H9 (cell line): ENCODE data around the gene CSNK1A1. TPM values are rescaled to one million over a fixed set of nuclear protein-coding genes. Genes with fewer than 3 reads are reported as not detected.

Experiments
- DNase-seq: peaks from one replicate; pipeline ENCODE4 v3.0.0-alpha.2; 2017
- H2AFZ ChIP-seq: one replicate; pipeline ENCODE4 v1.6.1; 2013; ENCODE audit warnings: mild to moderate bottlenecking, low read length, control low read depth, moderate library complexity
- H2AK5ac ChIP-seq: 2 replicates; pipeline ENCODE4 v1.6.1; 2013; ENCODE audit warnings: low read length, control low read depth, mixed read lengths; ENCODE audit not compliant: insufficient read length
- H2BK120ac ChIP-seq: one replicate; pipeline ENCODE4 v1.6.1; 2013; ENCODE audit warnings: low read depth, mild to moderate bottlenecking, low read length, control low read depth, inconsistent platforms; ENCODE audit not compliant: poor library complexity, severe bottlenecking
- H2BK12ac ChIP-seq: 2 replicates; pipeline ENCODE4 v1.6.1; 2013; ENCODE audit warnings: low read length, control low read depth, mixed read lengths, low read depth; ENCODE audit not compliant: insufficient read length
- H2BK15ac ChIP-seq: 2 replicates; pipeline ENCODE4 v1.6.1; 2013; ENCODE audit warnings: low read depth, low read length, control low read depth
- H2BK20ac ChIP-seq: one replicate; pipeline ENCODE4 v1.6.1; 2013; ENCODE audit warnings: low read depth, mild to moderate bottlenecking, low read length, control low read depth, inconsistent platforms; ENCODE audit not compliant: poor library complexity, severe bottlenecking
- H2BK5ac ChIP-seq: 2 replicates; pipeline ENCODE4 v1.6.1; 2013; ENCODE audit warnings: low read length, control low read depth, mixed read lengths; ENCODE audit not compliant: insufficient read length
- H3K14ac ChIP-seq: 2 replicates; pipeline ENCODE4 v1.6.1; 2013; ENCODE audit warnings: low read length, control low read depth; ENCODE audit not compliant: insufficient read depth
- H3K18ac ChIP-seq: 2 replicates; pipeline ENCODE4 v1.6.1; 2013; ENCODE audit warnings: low read depth, mild to moderate bottlenecking, mixed read lengths, low read length, control low read depth; ENCODE audit not compliant: insufficient read length
- H3K23ac ChIP-seq: 2 replicates; pipeline ENCODE4 v1.6.1; 2013; ENCODE audit warnings: low read length, control low read depth, mixed read lengths, low read depth; ENCODE audit not compliant: insufficient read length
- H3K23me2 ChIP-seq: 2 replicates; pipeline ENCODE4 v1.6.1; 2013; ENCODE audit warnings: low read depth, mild to moderate bottlenecking, mixed read lengths, low read length, control low read depth; ENCODE audit not compliant: insufficient read length, poor library complexity, severe bottlenecking
- H3K27ac ChIP-seq: 2 replicates; pipeline ENCODE4 v1.5.1; 2013; ENCODE audit warnings: low read length, control low read depth, mixed read lengths, low read depth; ENCODE audit not compliant: insufficient read length
- H3K27me3 ChIP-seq: 2 replicates; pipeline ENCODE4 v1.6.1; 2013; ENCODE audit warnings: low read length, control low read depth, inconsistent platforms; ENCODE audit not compliant: insufficient read depth
- H3K4ac ChIP-seq: 2 replicates; pipeline ENCODE4 v1.6.1; 2013; ENCODE audit warnings: low read depth, mild to moderate bottlenecking, control low read depth, inconsistent platforms, low read length, moderate library complexity
- H3K4me1 ChIP-seq: 2 replicates; pipeline ENCODE4 v1.6.1; 2013; ENCODE audit warnings: low read length, control low read depth, inconsistent platforms; ENCODE audit not compliant: insufficient read depth
- H3K4me2 ChIP-seq: 2 replicates; pipeline ENCODE4 v1.6.1; 2013; ENCODE audit warnings: low read length, control low read depth, mixed read lengths; ENCODE audit not compliant: insufficient read length, insufficient read depth
- H3K56ac ChIP-seq: 2 replicates; pipeline ENCODE4 v1.6.1; 2013; ENCODE audit warnings: low read depth, mild to moderate bottlenecking, mixed read lengths, low read length, control low read depth; ENCODE audit not compliant: insufficient read length
- H3K79me1 ChIP-seq: 2 replicates; pipeline ENCODE4 v1.6.1; 2013; ENCODE audit warnings: low read depth, mild to moderate bottlenecking, moderate library complexity, low read length, control low read depth, inconsistent platforms; ENCODE audit not compliant: insufficient read depth, poor library complexity, severe bottlenecking
- H3K79me2 ChIP-seq: 2 replicates; pipeline ENCODE4 v1.6.1; 2013; ENCODE audit warnings: low read length, control low read depth, inconsistent platforms; ENCODE audit not compliant: insufficient read depth
- H3K9ac ChIP-seq: 2 replicates; pipeline ENCODE4 v1.6.1; 2013; ENCODE audit warnings: low read length, control low read depth, mixed read lengths; ENCODE audit not compliant: insufficient read length; ENCODE audit errors: extremely low read depth
- H3K9me3 ChIP-seq: one replicate; pipeline ENCODE4 v1.6.1; 2013; ENCODE audit warnings: low read depth, low read length, inconsistent platforms; ENCODE audit not compliant: control insufficient read depth
- H3T11ph ChIP-seq: one replicate; pipeline ENCODE4 v1.6.1; 2013; ENCODE audit warnings: mild to moderate bottlenecking, low read length, control low read depth, inconsistent platforms
- H4K20me1 ChIP-seq: one replicate; pipeline ENCODE4 v1.6.1; 2013; ENCODE audit not compliant: control insufficient read depth, insufficient read length, insufficient read depth
- H4K5ac ChIP-seq: 2 replicates; pipeline ENCODE4 v1.6.1; 2013; ENCODE audit warnings: low read depth, mild to moderate bottlenecking, mixed read lengths, low read length, control low read depth; ENCODE audit not compliant: insufficient read length
- H4K8ac ChIP-seq: replicated peaks from 2 replicates; pipeline ENCODE4 v1.6.1; 2013; ENCODE audit warnings: low read length, control low read depth, mixed read lengths, low read depth; ENCODE audit not compliant: insufficient read length
- H4K91ac ChIP-seq: 2 replicates; pipeline ENCODE4 v1.6.1; 2013; ENCODE audit warnings: low read depth, mild to moderate bottlenecking, moderate library complexity, mixed read lengths, low read length, control low read depth; ENCODE audit not compliant: insufficient read length
- H3K27ac Mint-ChIP-seq, 3 experiments: 2 replicates in 2 of 3; 3 replicates in 1 of 3; pipeline ENCODE4 v1.8.0; 2020 to 2021; ENCODE audit warnings: mixed read lengths in 3 of 3, mild to moderate bottlenecking in 1 of 3, moderate library complexity in 1 of 3
- H3K27me3 Mint-ChIP-seq: 2 replicates; pipeline ENCODE4 v1.8.0; 2021; ENCODE audit warnings: low read depth, mild to moderate bottlenecking, moderate library complexity, mixed read lengths
- H3K36me3 Mint-ChIP-seq, 3 experiments: 2 replicates in 2 of 3; 3 replicates in 1 of 3; pipeline ENCODE4 v1.8.0; 2020 to 2021; ENCODE audit warnings: low read depth in 3 of 3, mixed read lengths in 3 of 3; ENCODE audit not compliant: insufficient read depth in 1 of 3
- H3K4me1 Mint-ChIP-seq, 2 experiments: 2 replicates each; pipeline ENCODE4 v1.8.0; 2020; ENCODE audit warnings: mixed read lengths in 2 of 2
- H3K4me3 Mint-ChIP-seq, 2 experiments: 2 replicates in 1 of 2; 3 replicates in 1 of 2; pipeline ENCODE4 v1.8.0; 2020 to 2021; ENCODE audit warnings: mild to moderate bottlenecking in 2 of 2, mixed read lengths in 2 of 2, moderate library complexity in 1 of 2
- H3K9me3 Mint-ChIP-seq, 2 experiments: 2 replicates in 1 of 2; 3 replicates in 1 of 2; pipeline ENCODE4 v1.8.0; 2020; ENCODE audit warnings: mild to moderate bottlenecking in 2 of 2, mixed read lengths in 2 of 2, moderate library complexity in 1 of 2
- WGBS: extraction: QIAGEN DNeasy Blood & Tissue Kit; methylation state at CpG from one replicate; pipeline ENCODE4 v1.1.7; 2013; ENCODE audit warnings: missing lambda C conversion rate, low lambda C conversion rate, mixed read lengths; ENCODE audit not compliant: insufficient read length; ENCODE audit errors: extremely low coverage; 5-methylcytosine and 5-hydroxymethylcytosine counted together
- total RNA-seq: library from RNA; stranded (reverse); gene quantifications from 2 replicates; pipeline ENCODE4 v1.2.1, GENCODE V29; 2021
- TF ChIP-seq, protein P1 (sequence below): fragments of 200-600 bp; sonication (generic); conservative IDR thresholded peaks from 3 replicates; pipeline ENCODE4 v1.8.0; 2021; ENCODE audit warnings: antibody characterized with exemption, mild to moderate bottlenecking

CSNK1A1 gene
- total RNA-seq, 1 experiment from 2014 or later, result 310 TPM

DNA sequence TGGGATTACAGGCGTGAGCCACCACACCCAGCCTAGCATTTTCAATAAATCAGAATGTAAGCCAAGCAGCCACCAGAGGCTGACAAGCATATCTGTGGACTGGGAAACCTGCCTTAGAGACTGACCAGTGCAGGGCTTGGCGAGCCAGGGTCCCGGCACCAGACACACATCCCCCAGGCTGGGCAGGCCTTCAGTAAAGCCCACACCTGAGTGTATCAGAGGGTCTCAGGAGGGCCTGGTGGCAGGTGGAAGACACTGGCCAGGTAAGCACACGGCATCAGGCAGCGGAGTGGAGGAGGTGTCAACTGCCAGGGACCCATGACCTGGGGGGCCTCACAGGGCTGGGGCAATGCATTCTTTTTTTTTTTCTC, 93.9 kb downstream of the CSNK1A1 start:
- H3K27me3 Mint-ChIP-seq, result no peaks in the 10 kb centered on the region
- Histone ChIP-seq H3K27ac (no peak overlapping the region), H3K79me2 (no peaks in the 10 kb centered on the region), H2BK12ac (no peak overlapping the region), H3K9ac (no peak overlapping the region), H2AFZ (no peak overlapping the region), H2BK5ac (no peak overlapping the region), H4K8ac (no peak overlapping the region), H3K4me1 (no peaks in the 10 kb centered on the region; the same call in 1 of the 2 replicates), H3K9me3 (no peaks in the 10 kb centered on the region), H2BK15ac (no peak overlapping the region), H3K23ac (no peak overlapping the region), H3K4me2 (no peak overlapping the region), H2AK5ac (no peak overlapping the region), H3K79me1 (no peaks in the 10 kb centered on the region), H4K20me1 (no peaks in the 10 kb centered on the region), H4K91ac (no peak overlapping the region), H3K4ac (no peak overlapping the region), H2BK120ac (no peak overlapping the region), H3K18ac (no peak overlapping the region), H3K56ac (no peak overlapping the region), H4K5ac (no peak overlapping the region), H3K14ac (no peak overlapping the region), H3T11ph (no peak overlapping the region), H2BK20ac (no peak overlapping the region), H3K23me2 (no peaks in the 10 kb centered on the region), H3K27me3 (no peaks in the 10 kb centered on the region)
- H3K36me3 Mint-ChIP-seq, result no peaks in the 10 kb centered on the region
- no peak for DNase-seq
- no peaks in the 10 kb centered on the region for H3K9me3 Mint-ChIP-seq
- H3K4me1 Mint-ChIP-seq, result peaks cover 15 to 19% of the 10 kb centered on the region in 2 experiments
- TF ChIP-seq, protein P1, sequence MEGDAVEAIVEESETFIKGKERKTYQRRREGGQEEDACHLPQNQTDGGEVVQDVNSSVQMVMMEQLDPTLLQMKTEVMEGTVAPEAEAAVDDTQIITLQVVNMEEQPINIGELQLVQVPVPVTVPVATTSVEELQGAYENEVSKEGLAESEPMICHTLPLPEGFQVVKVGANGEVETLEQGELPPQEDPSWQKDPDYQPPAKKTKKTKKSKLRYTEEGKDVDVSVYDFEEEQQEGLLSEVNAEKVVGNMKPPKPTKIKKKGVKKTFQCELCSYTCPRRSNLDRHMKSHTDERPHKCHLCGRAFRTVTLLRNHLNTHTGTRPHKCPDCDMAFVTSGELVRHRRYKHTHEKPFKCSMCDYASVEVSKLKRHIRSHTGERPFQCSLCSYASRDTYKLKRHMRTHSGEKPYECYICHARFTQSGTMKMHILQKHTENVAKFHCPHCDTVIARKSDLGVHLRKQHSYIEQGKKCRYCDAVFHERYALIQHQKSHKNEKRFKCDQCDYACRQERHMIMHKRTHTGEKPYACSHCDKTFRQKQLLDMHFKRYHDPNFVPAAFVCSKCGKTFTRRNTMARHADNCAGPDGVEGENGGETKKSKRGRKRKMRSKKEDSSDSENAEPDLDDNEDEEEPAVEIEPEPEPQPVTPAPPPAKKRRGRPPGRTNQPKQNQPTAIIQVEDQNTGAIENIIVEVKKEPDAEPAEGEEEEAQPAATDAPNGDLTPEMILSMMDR, result no peak
- H3K4me3 Mint-ChIP-seq, result no peak overlapping the region
- no CpG with 5 or more reads among the region's 5 CpGs for WGBS
- H3K27ac Mint-ChIP-seq, result no peak overlapping the region
